Astrocyte of the spinal cord (primary cell): ENCODE data around the gene DPH2.

Experiments
- DNase-seq: peaks from one replicate; pipeline ENCODE4 v3.0.0; 2011; ENCODE audit warnings: low read depth, low spot score
- H3K4me3 ChIP-seq: 2 replicates; pipeline ENCODE4 v1.5.1; 2011; ENCODE audit warnings: low read depth, mild to moderate bottlenecking, low read length, moderate library complexity
- in situ Hi-C: cut with HindIII; loops from 2 replicates; pipeline ENCODE4 v1.10.0; 2017; ENCODE audit warnings: low sequenced_read_pairs
- TF ChIP-seq, protein P1 (sequence below): IDR thresholded peaks from 2 replicates; pipeline ENCODE4 v1.5.1; 2012; ENCODE audit warnings: low read depth, mild to moderate bottlenecking, low read length, inconsistent platforms

The DPH2 gene

DNA sequence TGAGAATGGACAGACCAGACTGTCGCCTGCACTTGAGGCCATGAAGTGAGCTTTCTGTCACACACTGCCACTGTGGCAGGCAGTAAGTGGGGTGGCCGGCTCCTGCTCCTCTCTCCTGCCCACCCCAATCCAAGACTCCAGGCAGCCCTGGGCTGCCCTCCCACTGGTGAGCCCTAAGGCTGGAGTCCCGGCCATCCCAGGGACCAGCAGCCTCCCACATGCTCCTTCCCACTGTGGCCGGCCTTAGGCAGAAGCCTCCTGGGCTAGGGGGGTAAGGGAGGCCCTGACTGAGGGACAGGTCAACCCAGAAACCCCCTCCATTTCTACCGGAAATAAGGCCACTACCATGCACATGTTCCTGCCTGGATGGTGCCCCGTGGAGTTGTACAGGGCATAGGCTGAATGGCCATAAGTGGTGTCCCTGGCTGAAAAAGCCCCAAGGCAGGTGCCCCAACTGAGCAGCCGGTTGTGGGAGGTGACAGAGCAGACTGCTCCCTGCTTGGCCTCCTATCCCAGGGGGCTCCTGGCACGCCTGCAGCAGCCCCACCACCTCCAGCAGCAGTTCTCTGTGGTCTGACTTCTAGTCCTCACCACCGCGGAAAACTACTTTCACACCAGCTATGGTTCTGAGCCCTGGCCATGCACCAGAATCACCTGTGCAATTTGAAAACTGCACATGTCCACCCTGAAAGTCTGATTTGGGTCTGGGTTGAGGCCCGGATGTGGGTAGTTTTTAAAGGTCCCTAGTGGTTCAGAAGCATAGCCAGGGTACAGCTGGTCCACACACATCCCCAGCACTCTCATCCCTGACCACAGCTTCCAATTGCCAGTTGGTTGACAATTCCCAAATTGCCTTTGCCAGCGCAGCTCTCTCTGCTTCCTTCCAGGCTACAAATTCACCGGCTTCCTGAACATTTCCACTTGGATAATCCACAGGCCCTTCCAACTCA is 37.8 kb upstream of the DPH2 start:
- no peak for DNase-seq
- in situ Hi-C loops: no loop called here
- H3K4me3 ChIP-seq: no peak overlapping the region
- TF ChIP-seq, protein P1, sequence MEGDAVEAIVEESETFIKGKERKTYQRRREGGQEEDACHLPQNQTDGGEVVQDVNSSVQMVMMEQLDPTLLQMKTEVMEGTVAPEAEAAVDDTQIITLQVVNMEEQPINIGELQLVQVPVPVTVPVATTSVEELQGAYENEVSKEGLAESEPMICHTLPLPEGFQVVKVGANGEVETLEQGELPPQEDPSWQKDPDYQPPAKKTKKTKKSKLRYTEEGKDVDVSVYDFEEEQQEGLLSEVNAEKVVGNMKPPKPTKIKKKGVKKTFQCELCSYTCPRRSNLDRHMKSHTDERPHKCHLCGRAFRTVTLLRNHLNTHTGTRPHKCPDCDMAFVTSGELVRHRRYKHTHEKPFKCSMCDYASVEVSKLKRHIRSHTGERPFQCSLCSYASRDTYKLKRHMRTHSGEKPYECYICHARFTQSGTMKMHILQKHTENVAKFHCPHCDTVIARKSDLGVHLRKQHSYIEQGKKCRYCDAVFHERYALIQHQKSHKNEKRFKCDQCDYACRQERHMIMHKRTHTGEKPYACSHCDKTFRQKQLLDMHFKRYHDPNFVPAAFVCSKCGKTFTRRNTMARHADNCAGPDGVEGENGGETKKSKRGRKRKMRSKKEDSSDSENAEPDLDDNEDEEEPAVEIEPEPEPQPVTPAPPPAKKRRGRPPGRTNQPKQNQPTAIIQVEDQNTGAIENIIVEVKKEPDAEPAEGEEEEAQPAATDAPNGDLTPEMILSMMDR: no peak

DNA sequence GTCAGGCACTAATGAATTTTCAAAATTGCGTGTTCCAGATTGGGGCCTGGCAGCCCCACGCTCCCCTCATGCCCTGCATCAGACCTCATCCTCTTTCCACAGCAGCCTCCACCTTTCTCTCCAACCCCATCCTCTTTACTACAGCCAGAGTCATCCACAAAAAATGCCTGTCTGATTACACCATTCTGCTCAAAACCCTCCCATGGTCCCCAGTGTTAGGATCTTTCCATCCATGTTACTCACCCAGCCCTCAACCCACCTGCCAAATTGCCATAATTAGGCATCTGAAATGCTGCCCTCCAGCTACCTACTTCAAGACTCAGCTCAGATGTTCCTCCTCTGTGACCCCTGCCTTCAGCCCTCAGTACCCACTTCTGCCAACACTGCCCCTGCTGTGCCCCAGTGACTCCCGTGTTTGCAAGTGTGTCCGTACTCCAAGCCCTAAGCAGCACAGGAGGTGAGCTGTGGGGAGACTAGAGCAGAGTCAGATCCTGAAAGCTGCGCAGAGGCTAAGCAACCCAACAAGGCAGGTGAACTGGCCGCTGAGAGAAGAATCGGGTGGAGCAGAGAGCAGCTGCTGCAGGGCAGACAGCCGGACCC is 36.9 kb upstream of the DPH2 start:
- DNase-seq: peak; percentile 49
- TF ChIP-seq, protein P1: no peak
- in situ Hi-C loops: no loop called here
- H3K4me3 ChIP-seq: peak overlapping the region; percentile 50

DNA sequence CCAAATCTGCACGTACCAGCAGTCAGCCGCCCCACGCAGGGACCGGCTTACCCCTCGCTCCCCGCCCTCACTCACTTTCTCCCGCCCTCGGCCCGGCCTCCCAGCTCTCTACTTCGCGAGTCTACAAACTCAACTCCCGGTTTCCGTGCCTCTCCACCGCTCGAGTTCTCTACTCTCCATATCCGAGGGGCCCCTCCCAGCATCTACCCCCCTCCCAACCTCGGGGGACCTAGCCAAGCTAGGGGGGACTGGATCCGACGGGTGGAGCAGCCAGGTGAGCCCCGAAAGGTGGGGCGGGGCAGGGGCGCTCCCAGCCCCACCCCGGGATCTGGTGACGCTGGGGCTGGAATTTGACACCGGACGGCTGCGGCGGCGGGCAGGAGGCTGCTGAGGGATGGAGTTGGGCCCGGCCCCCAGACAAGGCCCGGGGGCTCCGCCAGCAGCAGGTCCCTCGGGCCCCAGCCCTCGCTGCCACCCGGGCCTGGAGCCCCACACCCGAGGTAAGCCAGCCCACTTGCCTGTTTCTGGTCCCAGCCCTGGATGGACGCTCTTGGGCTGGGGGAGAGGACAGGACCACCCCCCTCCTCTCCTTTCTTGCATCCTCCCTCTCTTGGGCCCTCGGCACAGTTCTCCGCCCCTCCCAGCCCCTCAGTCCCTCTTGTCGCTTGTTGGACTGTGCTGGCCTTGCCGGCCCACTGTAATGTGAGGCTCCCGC is 36.3 kb upstream of the DPH2 start, which contains the start of gene ARTN:
TSS of gene ARTN (plus strand) at position 416 of the 715 bp plus-strand sequence. CDS start 1,856 bp downstream, outside the sequence.
- in situ Hi-C loops: no loop called here
- DNase-seq: no peak
- H3K4me3 ChIP-seq: peak within 1 kb of the TSS; percentile 50
- TF ChIP-seq, protein P1: no peak

DNA sequence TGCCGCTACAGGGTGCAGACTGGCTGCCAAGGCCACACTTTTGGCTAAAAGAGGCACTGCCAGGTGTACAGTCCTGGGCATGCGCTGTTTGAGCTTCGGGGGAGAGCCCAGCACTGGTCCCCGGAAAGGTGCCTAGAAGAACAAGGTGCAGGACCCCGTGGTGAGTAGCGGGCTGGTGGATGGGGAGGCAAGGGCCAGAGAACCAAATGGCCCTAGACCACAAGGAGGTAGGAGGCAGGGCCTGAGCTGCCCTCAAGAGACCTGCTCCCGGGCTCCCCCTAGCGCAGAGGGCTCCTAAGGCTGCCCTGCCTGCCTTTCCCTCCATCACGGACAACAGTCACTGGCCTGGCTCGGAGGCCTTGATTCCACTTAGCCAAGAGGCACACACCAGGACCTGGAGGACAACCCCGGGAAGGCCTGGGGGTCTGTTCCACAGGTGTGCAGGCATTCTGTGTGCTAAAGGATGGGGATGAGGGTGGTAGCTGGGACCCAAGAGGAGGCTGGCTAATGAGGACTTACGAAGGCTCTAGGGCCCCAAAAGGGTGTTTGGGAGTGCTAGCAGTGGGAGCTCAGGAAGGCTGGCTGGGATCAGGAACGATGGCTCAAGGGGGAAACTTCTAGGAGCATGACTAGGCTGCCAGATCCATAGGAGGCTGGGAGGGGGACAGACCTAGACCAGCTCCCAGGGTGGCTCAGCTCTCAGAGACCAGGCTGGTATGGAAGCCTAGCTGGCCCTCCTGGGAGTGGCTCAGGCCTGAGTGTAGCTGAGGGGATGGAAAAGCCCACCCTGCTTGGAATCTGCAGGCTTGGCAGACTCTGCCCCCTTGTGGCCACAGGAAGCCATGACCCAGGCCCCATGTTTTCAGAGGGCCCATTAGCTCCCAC is 35.5 kb upstream of the DPH2 start:
- in situ Hi-C loops: no loop called here
- H3K4me3 ChIP-seq: peak overlapping the region; percentile 50
- peak; percentile 73 for DNase-seq
- TF ChIP-seq, protein P1: peak; percentile 92

DNA sequence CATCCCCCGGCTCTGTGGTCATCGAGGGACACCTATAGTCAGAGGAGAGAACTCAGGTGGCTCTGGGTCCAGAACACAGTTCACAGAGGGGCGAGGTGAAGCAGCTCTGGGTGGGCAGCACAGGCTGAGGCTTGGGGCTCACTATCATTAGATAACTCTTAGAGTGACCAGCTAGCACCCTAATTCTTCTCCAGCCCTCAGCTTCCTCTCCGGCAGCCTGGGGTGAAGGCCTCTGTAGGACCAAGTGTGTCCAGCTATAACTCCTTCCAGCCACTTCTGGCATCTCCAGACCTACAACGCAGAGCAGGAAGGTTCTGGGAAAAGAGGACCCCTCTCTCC is 34.9 kb upstream of the DPH2 start:
- in situ Hi-C loops: no loop called here
- DNase-seq: no peak
- no peak overlapping the region for H3K4me3 ChIP-seq
- TF ChIP-seq, protein P1: no peak
